PFSK-1 (cell line): ENCODE data around the gene CDC42BPB.

Source experiments
- FOXP2 ChIP-seq: optimal IDR thresholded peaks from 2 replicates; pipeline ENCODE3; 2011; ENCODE audit warnings: borderline replicate concordance, control low read depth, inconsistent platforms; ENCODE audit not compliant: insufficient read depth; ENCODE audit errors: extremely low read length, extremely low read depth
- POLR2AphosphoS5 ChIP-seq: IDR thresholded peaks from 2 replicates; pipeline ENCODE4 v1.6.1; 2012; ENCODE audit warnings: low read depth, mild to moderate bottlenecking, control low read depth, low read length, moderate library complexity
- REST ChIP-seq, 2 experiments: IDR thresholded peaks; 2 replicates each; pipeline versions ENCODE4 v1.6.1 to v1.8.0; 2011 to 2012; ENCODE audit warnings: low read depth in 2 of 2, low read length in 2 of 2, control low read depth in 1 of 2, inconsistent platforms in 1 of 2, mild to moderate bottlenecking in 1 of 2, moderate library complexity in 1 of 2; ENCODE audit not compliant: insufficient read depth in 1 of 2
- SIN3A ChIP-seq: IDR thresholded peaks from 2 replicates; pipeline ENCODE4 v1.6.1; 2012; ENCODE audit warnings: mild to moderate bottlenecking, low read length, moderate library complexity, borderline replicate concordance; ENCODE audit not compliant: insufficient read depth
- TAF1 ChIP-seq: IDR thresholded peaks from 2 replicates; pipeline ENCODE4 v1.6.1; 2012; ENCODE audit warnings: low read length, control low read depth, borderline replicate concordance; ENCODE audit not compliant: insufficient read depth

CDC42BPB gene

GRCh38 chr14:103097244-103097993 is 40.1 kb upstream of the CDC42BPB start:
- TF ChIP-seq POLR2AphosphoS5 = no peak
- TF ChIP-seq SIN3A = no peak
- no peak for TF ChIP-seq REST (IDR thresholded peaks at IDR 0.05; ENCODE audit: insufficient read depth in 1 of 2, low read depth in 2 of 2, low read length in 2 of 2)
- TF ChIP-seq TAF1 = no peak
- no peak for TF ChIP-seq FOXP2

GRCh38 chr14:103096387-103096786 is 39.0 kb upstream of the CDC42BPB start:
- TF ChIP-seq POLR2AphosphoS5 (no peak), SIN3A (no peak), REST (IDR thresholded peaks at IDR 0.05; ENCODE audit: insufficient read depth in 1 of 2, low read depth in 2 of 2, low read length in 2 of 2) (no peak), TAF1 (no peak), FOXP2 (no peak)

DNA sequence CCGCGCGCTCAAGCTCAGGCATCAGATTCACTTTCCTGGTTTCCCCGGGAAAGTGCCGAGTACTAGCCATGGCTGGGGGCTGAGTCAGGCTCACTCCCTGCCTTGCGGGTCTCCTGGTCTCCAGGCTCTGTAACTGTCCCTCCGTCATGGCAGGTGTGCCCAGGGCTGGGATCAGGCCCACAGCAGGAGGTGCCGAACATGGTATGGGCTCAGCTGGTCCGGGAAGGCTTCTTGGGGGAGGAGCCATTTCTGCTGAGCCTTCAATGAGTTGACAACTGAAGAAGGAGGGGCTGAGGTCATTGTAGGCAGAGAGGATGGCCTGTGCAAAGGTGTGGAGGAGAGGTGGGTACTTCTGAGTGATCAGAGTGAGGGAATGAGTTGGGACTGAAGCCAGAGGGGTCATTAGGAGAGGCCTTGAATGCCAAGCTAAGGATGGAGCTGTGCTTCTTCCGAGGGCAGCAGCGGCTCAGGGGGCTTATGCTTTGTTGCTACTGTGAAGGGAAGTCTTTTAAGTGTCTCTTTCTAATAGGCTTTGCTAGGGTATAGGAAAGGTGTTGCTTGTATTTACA is 37.9 kb upstream of the CDC42BPB start:
- TF ChIP-seq REST (IDR thresholded peaks at IDR 0.05; ENCODE audit: insufficient read depth in 1 of 2, low read depth in 2 of 2, low read length in 2 of 2) (no peak), SIN3A (no peak), TAF1 (no peak), FOXP2 (no peak), POLR2AphosphoS5 (no peak)

GRCh38 chr14:103094406-103095209 is 37.3 kb upstream of the CDC42BPB start, which contains the start of gene EXOC3L4:
Gene EXOC3L4 (plus strand): TSS chr14:103094725. CDS start chr14:103100220, 5,495 bp downstream.
- TF ChIP-seq POLR2AphosphoS5 = no peak
- no peak for TF ChIP-seq FOXP2
- no peak for TF ChIP-seq REST (IDR thresholded peaks at IDR 0.05; ENCODE audit: insufficient read depth in 1 of 2, low read depth in 2 of 2, low read length in 2 of 2)
- no peak for TF ChIP-seq SIN3A
- no peak for TF ChIP-seq TAF1
